ENCODE data around the gene ZFYVE21.

Gene ZFYVE21

GRCh38 chr14:103730490-103731035 is 15.0 kb downstream of the ZFYVE21 start:
- Histone ChIP-seq H3K9ac (no peak overlapping the region), H3K4me2 (no peak overlapping the region)

GRCh38 chr14:103731481-103731880 is 15.9 kb downstream of the ZFYVE21 start:
- Histone ChIP-seq H3K4me1 (ENCODE audit: low read depth, poor library complexity, severe bottlenecking) (no peaks in the 10 kb centered on the region), H3K4me2 (no peak overlapping the region), H3K27ac (no peak overlapping the region), H3K36me3 (ENCODE audit: insufficient read depth) (no peaks in the 10 kb centered on the region), H3K9ac (no peak overlapping the region), H4K20me1 (ENCODE audit: insufficient read depth) (no peaks in the 10 kb centered on the region), H3K27me3 (ENCODE audit: insufficient read depth, low read depth) (no peaks in the 10 kb centered on the region), H3K4me3 (IDR thresholded peaks at IDR 0.05; ENCODE audit: insufficient read depth, low read depth, low read length) (no peak overlapping the region), H2AFZ (ENCODE audit: low read depth) (no peak overlapping the region), H3K79me2 (ENCODE audit: insufficient read depth, low read depth) (no peaks in the 10 kb centered on the region)
- no peak for TF ChIP-seq CTCF (conservative IDR thresholded peaks at IDR 0.05; ENCODE audit: low read depth, low read length)

More at GRCh38 chr14:103730490-103731035, 15.0 kb downstream of the ZFYVE21 start:
- TF ChIP-seq CTCF (conservative IDR thresholded peaks at IDR 0.05; ENCODE audit: low read depth, low read length): no peak
- Histone ChIP-seq H3K4me1 (ENCODE audit: low read depth, poor library complexity, severe bottlenecking) (no peaks in the 10 kb centered on the region), H3K27me3 (ENCODE audit: insufficient read depth, low read depth) (no peaks in the 10 kb centered on the region), H3K27ac (no peak overlapping the region), H3K36me3 (ENCODE audit: insufficient read depth) (no peaks in the 10 kb centered on the region), H3K79me2 (ENCODE audit: insufficient read depth, low read depth) (no peaks in the 10 kb centered on the region), H4K20me1 (ENCODE audit: insufficient read depth) (no peaks in the 10 kb centered on the region), H3K4me3 (IDR thresholded peaks at IDR 0.05; ENCODE audit: insufficient read depth, low read depth, low read length) (no peak overlapping the region), H2AFZ (ENCODE audit: low read depth) (no peak overlapping the region)

GRCh38 chr14:103731916-103732867 is 16.6 kb downstream of the ZFYVE21 start:
- Histone ChIP-seq H4K20me1 (ENCODE audit: insufficient read depth) (no peaks in the 10 kb centered on the region), H3K36me3 (ENCODE audit: insufficient read depth) (no peaks in the 10 kb centered on the region), H3K4me2 (no peak overlapping the region), H3K4me3 (IDR thresholded peaks at IDR 0.05; ENCODE audit: insufficient read depth, low read depth, low read length) (no peak overlapping the region), H2AFZ (ENCODE audit: low read depth) (no peak overlapping the region), H3K9ac (no peak overlapping the region), H3K27me3 (ENCODE audit: insufficient read depth, low read depth) (no peaks in the 10 kb centered on the region), H3K79me2 (ENCODE audit: insufficient read depth, low read depth) (no peaks in the 10 kb centered on the region), H3K4me1 (ENCODE audit: low read depth, poor library complexity, severe bottlenecking) (no peaks in the 10 kb centered on the region), H3K27ac (no peak overlapping the region)
- TF ChIP-seq CTCF (conservative IDR thresholded peaks at IDR 0.05; ENCODE audit: low read depth, low read length): no peak

GRCh38 chr14:103732868-103733620 is 17.4 kb downstream of the ZFYVE21 start:
- H3K27ac ChIP-seq: no peak overlapping the region
- no peak overlapping the region for H3K9ac ChIP-seq
- H3K79me2 ChIP-seq (ENCODE audit: insufficient read depth, low read depth): no peaks in the 10 kb centered on the region
- H3K36me3 ChIP-seq (ENCODE audit: insufficient read depth): no peaks in the 10 kb centered on the region
- no peaks in the 10 kb centered on the region for H3K4me1 ChIP-seq (ENCODE audit: low read depth, poor library complexity, severe bottlenecking)
- TF ChIP-seq CTCF (conservative IDR thresholded peaks at IDR 0.05; ENCODE audit: low read depth, low read length): no peak
- H2AFZ ChIP-seq (ENCODE audit: low read depth): no peak overlapping the region
- no peaks in the 10 kb centered on the region for H4K20me1 ChIP-seq (ENCODE audit: insufficient read depth)
- no peaks in the 10 kb centered on the region for H3K27me3 ChIP-seq (ENCODE audit: insufficient read depth, low read depth)
- no peak overlapping the region for H3K4me3 ChIP-seq (IDR thresholded peaks at IDR 0.05; ENCODE audit: insufficient read depth, low read depth, low read length)
- no peak overlapping the region for H3K4me2 ChIP-seq

Measured in KMS-11 (cell line).